Measurements from ENCODE around the gene AK3. TPM values are rescaled to one million over a fixed set of nuclear protein-coding genes. Genes with fewer than 3 reads are reported as not detected.

Gene AK3
- total RNA-seq, 1 donor from 2014 or later, result 197 TPM

DNA sequence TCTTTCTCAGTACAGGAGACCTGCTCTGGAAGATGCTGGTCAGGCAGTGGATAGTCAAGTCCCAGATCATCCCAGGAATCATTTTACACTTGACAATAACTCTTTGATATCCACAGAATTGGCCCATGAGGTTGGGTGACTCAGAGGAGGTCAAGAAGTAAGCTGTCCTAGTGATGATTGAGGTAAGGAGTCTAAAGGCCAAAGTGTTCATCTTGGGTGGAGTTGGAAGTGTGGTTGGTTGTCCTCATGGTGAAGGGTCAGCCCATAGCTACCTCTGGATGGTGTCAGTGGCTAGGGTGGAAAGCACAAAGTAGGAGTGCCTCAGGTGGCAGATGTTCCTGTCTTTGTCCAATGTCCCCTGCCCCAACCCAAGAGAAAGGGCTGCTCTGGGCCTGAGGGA lies 27.7 kb upstream of the AK3 start:
- intact Hi-C loops (cut with micrococcal nuclease), result no loop called here
- H3K4me3 ChIP-seq, result no peak overlapping the region
- H3K9me3 ChIP-seq (replicated peaks), result no peaks in the 10 kb centered on the region
- TF ChIP-seq, protein P1, sequence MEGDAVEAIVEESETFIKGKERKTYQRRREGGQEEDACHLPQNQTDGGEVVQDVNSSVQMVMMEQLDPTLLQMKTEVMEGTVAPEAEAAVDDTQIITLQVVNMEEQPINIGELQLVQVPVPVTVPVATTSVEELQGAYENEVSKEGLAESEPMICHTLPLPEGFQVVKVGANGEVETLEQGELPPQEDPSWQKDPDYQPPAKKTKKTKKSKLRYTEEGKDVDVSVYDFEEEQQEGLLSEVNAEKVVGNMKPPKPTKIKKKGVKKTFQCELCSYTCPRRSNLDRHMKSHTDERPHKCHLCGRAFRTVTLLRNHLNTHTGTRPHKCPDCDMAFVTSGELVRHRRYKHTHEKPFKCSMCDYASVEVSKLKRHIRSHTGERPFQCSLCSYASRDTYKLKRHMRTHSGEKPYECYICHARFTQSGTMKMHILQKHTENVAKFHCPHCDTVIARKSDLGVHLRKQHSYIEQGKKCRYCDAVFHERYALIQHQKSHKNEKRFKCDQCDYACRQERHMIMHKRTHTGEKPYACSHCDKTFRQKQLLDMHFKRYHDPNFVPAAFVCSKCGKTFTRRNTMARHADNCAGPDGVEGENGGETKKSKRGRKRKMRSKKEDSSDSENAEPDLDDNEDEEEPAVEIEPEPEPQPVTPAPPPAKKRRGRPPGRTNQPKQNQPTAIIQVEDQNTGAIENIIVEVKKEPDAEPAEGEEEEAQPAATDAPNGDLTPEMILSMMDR (IDR thresholded peaks at IDR 0.05; ENCODE audit: borderline replicate concordance), result no peak
- no peak overlapping the region for H3K27ac ChIP-seq (replicated peaks)
- peaks cover under 1% of the 10 kb centered on the region for H3K4me1 ChIP-seq
- DNase-seq, result no peak
- H3K27me3 ChIP-seq (ENCODE audit: low read depth), result no peaks in the 10 kb centered on the region
- no peaks in the 10 kb centered on the region for H3K36me3 ChIP-seq

- no peaks in the 10 kb centered on the region for H3K36me3 ChIP-seq
- DNase-seq, result no peak
- TF ChIP-seq, protein P1 (IDR thresholded peaks at IDR 0.05; ENCODE audit: borderline replicate concordance), result no peak
- no peak overlapping the region for H3K4me3 ChIP-seq
- intact Hi-C loops (cut with micrococcal nuclease), result no loop called here
- peaks cover 19% of the 10 kb centered on the region for H3K4me1 ChIP-seq
- H3K27me3 ChIP-seq (ENCODE audit: low read depth), result peaks cover 5% of the 10 kb centered on the region
- no peaks in the 10 kb centered on the region for H3K9me3 ChIP-seq (replicated peaks)
- no peak overlapping the region for H3K27ac ChIP-seq (replicated peaks)
Measured at GRCh38 chr9:4764033-4764432, 23.0 kb upstream of the AK3 start.

- Histone ChIP-seq H3K36me3 (no peaks in the 10 kb centered on the region), H3K4me3 (peak overlapping the region; percentile 48), H3K9me3 (replicated peaks) (no peaks in the 10 kb centered on the region), H3K4me1 (peaks cover 19% of the 10 kb centered on the region), H3K27ac (replicated peaks) (peak overlapping the region; percentile 51), H3K27me3 (ENCODE audit: low read depth) (peaks cover 5% of the 10 kb centered on the region)
- TF ChIP-seq, protein P1 (IDR thresholded peaks at IDR 0.05; ENCODE audit: borderline replicate concordance), result no peak
- intact Hi-C loops (cut with micrococcal nuclease), result loop anchor here (2.0 kb wide), 1 partner anchor 226 kb away; no protein-coding TSS in a partner anchor
- DNase-seq, result no peak
Measured at GRCh38 chr9:4762886-4763541, 22.0 kb upstream of the AK3 start.

DNA sequence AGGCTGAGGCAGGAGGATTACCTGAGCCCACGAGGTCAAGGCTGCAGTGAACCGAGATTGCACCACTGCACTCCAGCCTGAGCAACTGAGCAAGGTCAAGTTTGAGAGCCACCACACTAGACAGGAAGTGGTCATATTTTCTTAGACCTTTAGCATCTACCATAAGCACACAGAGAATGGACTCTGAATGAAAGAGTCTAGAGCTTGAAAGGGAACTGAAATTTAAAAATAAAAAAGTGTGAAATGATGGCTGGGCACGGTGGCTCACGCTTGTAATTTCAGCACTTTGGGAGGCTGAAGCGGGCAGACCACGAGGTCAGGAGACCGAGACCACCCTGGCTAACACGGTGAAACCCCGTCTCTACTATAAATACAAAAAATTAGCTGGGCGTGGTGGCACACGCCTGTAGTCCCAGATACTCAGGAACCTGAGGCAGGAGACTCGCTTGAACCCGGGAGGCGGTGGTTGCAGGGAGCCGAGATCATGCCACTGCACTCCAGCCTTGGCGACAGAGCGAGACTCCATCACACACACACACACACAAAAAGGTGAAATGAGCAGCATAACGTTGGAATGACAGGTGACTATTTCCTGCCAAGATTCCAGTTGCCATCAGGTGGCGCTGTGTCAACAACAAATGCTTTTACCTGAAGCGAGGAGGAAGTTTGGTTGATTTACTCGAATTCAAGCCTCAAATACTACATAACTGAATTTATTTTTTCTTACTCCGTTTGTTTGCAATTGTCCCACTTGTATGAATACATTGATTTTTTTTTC lies 21.3 kb upstream of the AK3 start:
- DNase-seq, result peak; percentile 70
- peaks cover 19% of the 10 kb centered on the region for H3K4me1 ChIP-seq
- no peaks in the 10 kb centered on the region for H3K9me3 ChIP-seq (replicated peaks)
- peak overlapping the region; percentile 51 for H3K27ac ChIP-seq (replicated peaks)
- H3K36me3 ChIP-seq, result no peaks in the 10 kb centered on the region
- H3K27me3 ChIP-seq (ENCODE audit: low read depth), result peaks cover 5% of the 10 kb centered on the region
- peak overlapping the region; percentile 48 for H3K4me3 ChIP-seq
- intact Hi-C loops (cut with micrococcal nuclease), result loop anchor here (2.0 kb wide), 1 partner anchor 227 kb away; no protein-coding TSS in a partner anchor
- TF ChIP-seq, protein P1 (IDR thresholded peaks at IDR 0.05; ENCODE audit: borderline replicate concordance), result peak; percentile 85

DNA sequence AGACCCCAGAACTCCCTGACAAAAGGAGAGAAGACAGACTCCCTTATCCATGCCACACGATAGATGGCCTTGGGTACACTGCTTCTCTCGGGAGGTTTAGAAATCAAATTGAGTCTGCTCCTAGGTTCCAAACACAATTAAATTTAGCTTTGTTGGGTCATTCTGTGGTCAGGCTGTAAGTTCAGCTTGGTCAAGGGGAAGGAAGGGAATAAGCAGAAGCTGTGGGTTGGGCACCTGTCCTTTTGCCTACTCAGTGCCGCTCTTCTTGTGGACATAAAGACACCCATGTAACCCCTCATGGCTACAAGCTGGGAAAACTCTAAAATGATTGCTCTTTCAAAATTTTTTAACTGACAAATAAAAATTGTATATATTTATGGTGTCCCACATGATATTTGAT lies 19.1 kb upstream of the AK3 start:
- Histone ChIP-seq H3K36me3 (no peaks in the 10 kb centered on the region), H3K4me1 (peaks cover 19% of the 10 kb centered on the region), H3K9me3 (replicated peaks) (no peaks in the 10 kb centered on the region), H3K27ac (replicated peaks) (no peak overlapping the region), H3K27me3 (ENCODE audit: low read depth) (peaks cover 5% of the 10 kb centered on the region), H3K4me3 (no peak overlapping the region)
- no peak for DNase-seq
- TF ChIP-seq, protein P1 (IDR thresholded peaks at IDR 0.05; ENCODE audit: borderline replicate concordance), result no peak
- intact Hi-C loops (cut with micrococcal nuclease), result no loop called here
